IMR-90 (cell line): ENCODE measurements around the gene TMEM40.

Experiments used
- CEBPB ChIP-seq: IDR thresholded peaks from 2 replicates; pipeline ENCODE4 v1.6.1; 2012; ENCODE audit warnings: low read depth, low read length, improper control_type of control experiment
- CTCF ChIP-seq: conservative IDR thresholded peaks from 2 replicates; pipeline ENCODE4 v1.5.1; 2012; ENCODE audit warnings: mild to moderate bottlenecking, low read depth, low read length, improper control_type of control experiment
- MXI1 ChIP-seq: IDR thresholded peaks from 2 replicates; pipeline ENCODE4 v1.6.1; 2012; ENCODE audit warnings: low read depth, mild to moderate bottlenecking, low read length, moderate library complexity, borderline replicate concordance
- POLR2A ChIP-seq: IDR thresholded peaks from 2 replicates; pipeline ENCODE4 v1.6.1; 2012; ENCODE audit warnings: mild to moderate bottlenecking, low read depth, low read length
- RAD21 ChIP-seq: IDR thresholded peaks from 2 replicates; pipeline ENCODE4 v1.6.1; 2012; ENCODE audit warnings: low read length, improper control_type of control experiment
- RFX5 ChIP-seq: IDR thresholded peaks from 2 replicates; pipeline ENCODE4 v1.8.0; 2012; ENCODE audit warnings: low read depth, mild to moderate bottlenecking, low read length, moderate library complexity

- TF ChIP-seq CTCF (no peak), RAD21 (no peak), RFX5 (no peak), POLR2A (no peak), CEBPB (no peak), MXI1 (no peak)
Observed at GRCh38 chr3:12791430-12791829, 32.4 kb upstream of the TMEM40 start.
